ENCODE measurements around the gene SHB. TPM values are rescaled to one million over a fixed set of nuclear protein-coding genes. Genes with fewer than 3 reads are reported as not detected.
A peak's percentile ranks its signal among the peaks of the same experiment; 100 is the strongest.

Gene SHB
- total and polyA plus RNA-seq, 2 of the 13 experiments (the other 11 are each of a cell fraction or from before 2014, with no cell fraction given), result 19.4 to 20.7 TPM

DNA sequence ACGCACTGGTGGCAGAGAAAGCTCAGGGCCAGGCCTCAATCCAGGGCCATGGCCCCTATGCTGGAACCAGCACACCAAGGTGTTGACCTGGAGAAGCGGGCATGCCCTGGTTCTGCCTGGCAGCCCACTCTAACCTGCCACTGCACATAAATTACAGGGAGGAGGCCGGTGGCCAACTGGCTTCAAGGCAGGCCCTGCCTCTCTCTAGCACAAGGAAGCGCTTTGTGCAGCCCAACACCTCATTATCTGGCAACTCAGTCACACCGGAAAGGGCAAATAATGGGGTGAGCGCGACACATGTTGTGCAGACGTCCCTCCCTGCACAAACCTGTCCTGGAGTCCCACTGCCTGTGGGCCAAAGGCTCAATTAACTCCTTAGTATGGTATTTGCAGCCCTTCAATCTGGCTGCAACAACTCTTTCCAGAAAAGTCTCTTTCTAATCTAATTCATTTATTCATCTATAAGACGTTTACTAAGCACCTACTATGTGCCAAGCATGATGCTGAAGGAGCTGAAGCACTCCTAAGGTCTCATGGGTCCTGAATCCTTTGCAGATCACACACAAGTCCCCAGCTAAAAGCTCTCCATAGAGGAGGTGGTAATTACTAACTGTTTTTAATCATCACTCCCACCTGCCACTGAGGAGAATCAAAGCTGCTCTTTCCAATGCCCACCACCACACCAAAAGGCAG lies 24.9 kb downstream of the SHB start:
- ChIA-PET CTCF (ENCODE audit: low intra/inter-chr PET ratio, low total read pairs) (no interaction called here), POLR2A (interaction anchor here (1.1 to 1.8 kb wide), 3 partner anchors 15 to 131 kb away, joined by 3 to 4 read pairs (median 4); no protein-coding TSS in a partner anchor)
- Histone ChIP-seq H3K9me3 (ENCODE audit: low read length) (no peaks in the 10 kb centered on the region), H3K27ac (ENCODE audit: extremely low read length, insufficient read depth, low read length) (no peak overlapping the region), H2AFZ (ENCODE audit: low read length) (no peak overlapping the region), H4K20me1 (ENCODE audit: insufficient read depth, low read length) (peaks cover 14% of the 10 kb centered on the region; the same call in 1 of the 2 replicates), H3K79me2 (ENCODE audit: insufficient read depth, low read length) (peaks cover 86% of the 10 kb centered on the region), H3K4me3 (replicated peaks in 1 of 3; ENCODE audit: insufficient read depth in 1 of 3, low read depth in 2 of 3, low read length in 3 of 3) (no peak overlapping the region), H3K4me1 (ENCODE audit: insufficient read depth, low read length) (peaks cover 95% of the 10 kb centered on the region), H3K9ac (ENCODE audit: insufficient read depth, low read depth, low read length) (no peak overlapping the region), H3K36me3 (replicated peaks in 1 of 2; ENCODE audit: control insufficient read depth in 1 of 2, insufficient read depth in 2 of 2, low read length in 2 of 2) (peaks cover 8 to 39% of the 10 kb centered on the region in 2 experiments), H3K4me2 (ENCODE audit: low read depth, low read length) (no peak overlapping the region), H3K27me3 (ENCODE audit: control insufficient read depth in 1 of 2, insufficient read depth in 2 of 2, low read length in 2 of 2) (no peaks in the 10 kb centered on the region)
- ATAC-seq (no peak), FAIRE-seq (no peak), DNase-seq (ENCODE audit: low spot score) (no peak)
- intact Hi-C loops (cut with micrococcal nuclease; ENCODE audit: unreplicated experiment) (loop anchor here (10.0 kb wide), 1 partner anchor 391 kb away; no protein-coding TSS in a partner anchor), in situ Hi-C loops (cut with HindIII; ENCODE audit: extremely low pct_ligation_motif_present, low pct_unique_long_range_greater_than_20kb) (no loop called here)
- TF ChIP-seq ZSCAN31 (CRISPR knock-in tag; IDR thresholded peaks at IDR 0.05; ENCODE audit: low read depth) (no peak), PHB2 (IDR thresholded peaks at IDR 0.05; ENCODE audit: partially characterized antibody) (no peak), BHLHE40 (IDR thresholded peaks at IDR 0.05; ENCODE audit: low read length) (no peak), ZNF605 (CRISPR knock-in tag; IDR thresholded peaks at IDR 0.05) (0 out of 2 replicates have a peak, but pooled peaks have one; percentile 22), RBFOX2 (IDR thresholded peaks at IDR 0.05; ENCODE audit: low read depth, low read length) (no peak), JDP2 (CRISPR knock-in tag; IDR thresholded peaks at IDR 0.05; ENCODE audit: borderline replicate concordance) (no peak), ZKSCAN1 (IDR thresholded peaks at IDR 0.05; ENCODE audit: low read length) (peak; percentile 70), KLF16 (CRISPR knock-in tag; IDR thresholded peaks at IDR 0.05) (no peak)
- TF ChIP-seq, protein P1, sequence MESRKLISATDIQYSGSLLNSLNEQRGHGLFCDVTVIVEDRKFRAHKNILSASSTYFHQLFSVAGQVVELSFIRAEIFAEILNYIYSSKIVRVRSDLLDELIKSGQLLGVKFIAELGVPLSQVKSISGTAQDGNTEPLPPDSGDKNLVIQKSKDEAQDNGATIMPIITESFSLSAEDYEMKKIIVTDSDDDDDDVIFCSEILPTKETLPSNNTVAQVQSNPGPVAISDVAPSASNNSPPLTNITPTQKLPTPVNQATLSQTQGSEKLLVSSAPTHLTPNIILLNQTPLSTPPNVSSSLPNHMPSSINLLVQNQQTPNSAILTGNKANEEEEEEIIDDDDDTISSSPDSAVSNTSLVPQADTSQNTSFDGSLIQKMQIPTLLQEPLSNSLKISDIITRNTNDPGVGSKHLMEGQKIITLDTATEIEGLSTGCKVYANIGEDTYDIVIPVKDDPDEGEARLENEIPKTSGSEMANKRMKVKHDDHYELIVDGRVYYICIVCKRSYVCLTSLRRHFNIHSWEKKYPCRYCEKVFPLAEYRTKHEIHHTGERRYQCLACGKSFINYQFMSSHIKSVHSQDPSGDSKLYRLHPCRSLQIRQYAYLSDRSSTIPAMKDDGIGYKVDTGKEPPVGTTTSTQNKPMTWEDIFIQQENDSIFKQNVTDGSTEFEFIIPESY (CRISPR knock-in tag; IDR thresholded peaks at IDR 0.05), result 0 out of 2 replicates have a peak, but pooled peaks have one; percentile 9
- BruUV-seq (replicated peaks), result no TSS peak
- WGBS (ENCODE audit: low lambda C conversion rate), result 84% methylated on average over 4 of the region's 9 CpGs

Data from HepG2 (cell line).